TTC549 (cell line): ENCODE data around the gene ZNF90.
"Not testable (repeated sequence)": the region's sequence is repeated elsewhere in the genome, so short reads cannot be mapped to it uniquely, and the experiment has no call there.

Experiments used
- FAIRE-seq: peaks from 2 replicates; lab custom pipeline; 2012; peaks lifted over from hg19 to GRCh38; lab: Jason Lieb, UNC

The ZNF90 gene

DNA sequence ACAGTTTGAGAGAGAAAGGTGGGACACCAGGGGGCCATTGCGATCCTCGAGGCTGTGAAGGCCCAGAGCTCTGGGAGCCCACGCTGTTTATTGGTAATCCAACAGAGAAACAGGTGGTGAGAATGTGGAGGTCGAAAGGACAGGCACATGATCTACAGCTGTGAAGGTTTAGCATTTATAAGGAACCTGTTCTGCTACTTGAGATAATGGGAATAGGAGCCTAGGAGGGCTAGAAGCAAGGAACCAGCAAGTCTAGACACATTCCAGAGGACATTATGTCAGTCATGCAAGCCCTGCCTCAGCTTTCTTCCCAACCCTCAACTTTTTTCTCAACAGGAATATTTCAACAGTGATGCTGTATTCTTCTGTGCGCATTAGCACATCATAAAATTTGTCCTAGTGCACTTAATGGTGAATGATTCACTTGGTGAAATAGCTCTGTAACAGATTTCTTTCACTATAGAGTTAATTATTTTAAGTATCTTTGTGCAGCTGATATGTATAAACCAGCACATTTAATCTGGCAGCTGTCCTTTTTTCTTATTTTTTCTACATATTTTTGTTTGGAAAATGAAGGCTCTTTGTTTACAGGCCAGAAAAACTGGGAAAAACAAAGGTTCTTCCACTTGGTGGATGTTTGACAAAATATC lies 25.4 kb downstream of the ZNF90 start:
- no peak for FAIRE-seq

DNA sequence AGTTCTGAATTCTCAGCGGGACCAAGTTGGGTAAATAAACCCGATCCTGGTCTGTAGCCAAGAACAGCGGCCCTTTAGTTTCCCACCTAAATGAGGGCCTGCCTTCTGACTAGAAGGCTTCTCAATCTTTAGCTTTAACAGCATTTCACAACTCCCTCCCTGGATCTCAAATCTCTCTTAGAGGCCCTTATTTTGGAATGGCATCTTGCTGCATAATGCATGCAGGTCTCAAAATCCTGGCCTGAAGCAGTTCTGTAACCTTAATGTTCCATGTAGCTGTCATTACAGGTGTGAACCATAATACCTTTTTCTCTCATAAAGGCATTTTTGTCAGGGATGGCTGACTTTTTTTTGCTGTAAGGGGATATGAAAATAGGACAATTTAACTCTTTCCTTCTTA lies 29.5 kb downstream of the ZNF90 start:
- no peak for FAIRE-seq

DNA sequence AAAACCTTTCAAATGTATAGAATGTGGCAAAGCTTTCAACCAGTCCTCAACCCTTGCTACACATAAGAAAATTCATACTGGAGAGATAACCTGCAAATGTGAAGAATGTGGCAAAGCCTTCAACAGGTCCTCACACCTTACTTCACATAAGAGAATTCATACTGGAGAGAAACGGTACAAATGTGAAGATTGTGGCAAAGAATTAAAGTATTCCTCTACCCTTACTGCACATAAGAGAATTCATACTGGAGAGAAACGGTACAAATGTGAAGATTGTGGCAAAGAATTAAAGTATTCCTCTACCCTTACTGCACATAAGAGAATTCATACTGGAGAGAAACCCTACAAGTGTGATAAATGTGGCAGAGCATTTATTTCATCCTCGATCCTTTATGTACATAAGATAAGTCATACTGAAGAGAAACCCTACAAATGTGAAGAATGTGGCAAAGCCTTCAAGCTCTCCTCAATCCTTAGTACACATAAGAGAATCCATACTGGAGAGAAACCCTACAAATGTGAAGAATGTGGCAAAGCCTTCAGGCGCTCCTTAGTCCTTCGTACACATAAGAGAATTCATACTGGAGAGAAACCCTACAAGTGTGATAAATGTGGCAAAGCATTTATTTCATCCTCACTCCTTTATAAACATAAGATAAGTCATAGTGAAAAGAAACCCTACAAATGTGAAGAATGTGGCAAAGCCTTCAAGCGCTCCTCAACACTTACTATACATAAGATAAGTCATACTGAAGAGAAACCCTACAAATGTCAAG lies 40.5 kb downstream of the ZNF90 start:
- FAIRE-seq = not testable (repeated sequence)

DNA sequence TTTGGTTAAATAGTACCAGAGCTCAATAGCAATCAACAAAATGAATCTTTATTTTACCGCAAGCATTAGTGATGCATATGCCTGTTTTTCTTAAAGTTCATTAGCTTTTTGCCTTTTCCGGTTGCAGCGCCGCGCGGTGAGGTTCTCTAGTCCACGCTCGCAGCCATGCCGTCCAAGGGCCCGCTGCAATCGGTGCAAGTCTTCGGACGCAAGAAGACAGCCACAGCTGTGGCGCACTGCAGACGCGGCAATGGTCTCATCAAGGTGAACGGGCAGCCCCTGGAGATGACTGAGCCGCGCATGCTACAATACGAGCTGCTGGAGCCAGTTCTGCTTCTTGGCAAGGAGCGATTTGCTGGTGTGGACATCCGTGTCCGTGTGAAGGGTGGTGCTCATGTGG lies 47.1 kb downstream of the ZNF90 start:
- no peak for FAIRE-seq

DNA sequence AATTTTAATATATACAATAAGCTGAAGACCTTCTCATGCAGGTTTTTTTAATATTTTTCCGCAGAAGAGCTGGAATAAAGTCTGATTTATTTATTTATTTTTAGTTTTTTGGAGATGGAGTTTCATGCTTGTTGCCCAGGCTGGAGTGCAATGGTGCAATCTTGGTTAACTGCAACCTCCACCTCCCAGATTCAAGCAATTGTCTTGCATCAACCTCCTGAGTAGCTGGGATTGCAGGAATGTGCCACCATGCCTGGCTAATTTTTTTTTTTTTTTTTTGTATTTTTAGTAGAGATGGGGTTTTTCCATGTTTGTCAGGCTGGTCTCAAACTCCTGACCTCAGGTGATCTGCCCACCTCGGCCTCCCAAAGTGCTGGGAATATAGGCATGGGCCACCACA lies 55.1 kb downstream of the ZNF90 start:
- FAIRE-seq = not testable (repeated sequence)

DNA sequence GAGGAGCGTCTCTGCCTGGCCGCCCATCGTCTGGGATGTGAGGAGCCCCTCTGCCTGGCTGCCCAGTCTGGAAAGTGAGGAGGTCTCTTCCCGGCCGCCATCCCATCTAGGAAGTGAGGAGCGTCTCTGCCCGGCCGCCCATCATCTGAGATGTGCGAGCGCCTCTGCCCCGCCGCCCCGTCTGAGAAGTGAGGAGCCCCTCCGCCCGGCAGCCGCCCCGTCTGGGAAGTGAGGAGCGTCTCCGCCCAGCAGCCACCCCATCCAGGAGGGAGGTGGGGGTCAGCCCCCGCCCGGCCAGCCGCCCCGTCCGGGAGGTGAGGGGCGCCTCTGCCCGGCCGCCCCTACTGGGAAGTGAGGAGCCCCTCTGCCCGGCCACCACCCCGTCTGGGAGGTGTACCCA lies 59.9 kb downstream of the ZNF90 start:
- not testable (repeated sequence) for FAIRE-seq

DNA sequence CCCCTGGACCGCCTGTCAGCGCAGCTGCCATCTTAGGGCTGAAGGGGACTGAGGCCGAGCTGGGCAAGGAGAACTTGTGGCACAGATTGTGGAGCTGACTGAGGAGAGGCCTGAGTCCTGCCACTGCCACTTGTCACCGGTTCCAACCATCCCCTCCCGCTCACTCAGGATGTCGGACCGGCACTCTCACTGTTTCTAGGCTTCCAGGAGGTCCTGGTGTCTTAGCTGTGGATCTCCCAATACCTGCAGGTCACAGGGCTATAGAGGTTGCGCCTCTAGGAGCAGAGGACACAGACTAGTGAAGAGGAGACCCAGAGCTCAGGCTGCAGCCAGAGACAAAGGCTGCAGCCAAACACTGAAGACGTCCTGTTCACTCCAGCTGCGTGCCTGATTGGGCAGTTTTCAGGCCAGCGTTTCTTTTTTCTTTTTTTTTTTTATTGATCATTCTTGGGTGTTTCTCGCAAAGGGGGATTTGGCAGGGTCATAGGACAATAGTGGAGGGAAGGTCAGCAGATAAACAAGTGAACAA lies 73.9 kb downstream of the ZNF90 start:
- FAIRE-seq = no peak

DNA sequence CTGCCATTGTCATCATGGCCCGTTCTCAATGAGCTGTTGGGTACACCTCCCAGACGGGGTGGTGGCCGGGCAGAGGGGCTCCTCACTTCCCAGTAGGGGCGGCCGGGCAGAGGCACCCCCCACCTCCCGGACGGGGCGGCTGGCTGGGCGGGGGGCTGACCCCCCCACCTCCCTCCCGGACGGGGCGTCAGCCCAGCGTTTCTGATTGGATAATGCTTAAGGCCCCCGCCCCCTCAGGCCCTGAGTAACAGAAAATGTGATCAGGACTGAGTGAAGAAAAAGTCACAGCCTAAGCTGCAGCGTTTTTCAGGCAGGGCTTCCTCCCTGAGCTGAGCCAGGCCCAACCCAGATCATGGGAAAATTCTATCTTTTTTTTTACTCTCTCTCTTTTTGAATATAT lies 74.7 kb downstream of the ZNF90 start:
- FAIRE-seq = not testable (repeated sequence)

DNA sequence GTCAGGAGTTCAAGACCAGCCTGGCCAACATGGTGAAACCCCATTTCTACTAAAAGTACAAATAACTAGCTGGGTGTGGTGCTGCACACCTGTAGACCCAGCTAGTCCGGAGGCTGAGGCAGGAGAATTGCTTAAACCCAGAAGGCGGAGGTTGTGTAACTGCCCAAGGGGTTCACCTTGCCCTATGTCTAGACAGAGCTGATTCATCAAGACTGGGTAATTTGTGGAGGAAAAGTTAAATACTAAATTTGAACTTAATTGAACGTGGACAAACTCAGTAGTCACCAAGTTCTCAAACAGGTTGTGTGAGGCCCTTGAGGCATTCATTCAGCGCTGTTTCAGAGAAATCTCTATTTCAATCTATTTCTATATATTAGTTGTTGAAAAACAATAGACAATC lies 75.5 kb downstream of the ZNF90 start:
- FAIRE-seq = no peak

DNA sequence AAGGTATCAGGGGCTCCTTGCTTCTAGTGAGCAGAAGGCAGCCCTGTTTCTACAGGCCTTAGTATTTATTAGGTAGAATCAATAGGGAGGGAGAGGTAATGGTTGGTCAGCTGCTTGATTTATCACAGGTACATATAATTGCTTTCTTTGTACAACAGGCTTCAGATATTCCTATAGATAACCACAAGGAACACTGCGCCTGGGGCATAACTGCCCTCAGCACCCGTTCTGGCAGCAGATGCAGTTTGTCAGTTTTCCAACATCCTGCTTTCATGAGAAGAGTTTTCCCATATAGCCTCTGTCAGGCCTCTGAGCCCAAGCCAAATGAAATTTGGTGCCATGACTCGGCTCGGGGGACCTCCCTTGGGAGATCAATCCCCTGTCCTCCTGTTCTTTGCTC lies 76.8 kb downstream of the ZNF90 start:
- no peak for FAIRE-seq

DNA sequence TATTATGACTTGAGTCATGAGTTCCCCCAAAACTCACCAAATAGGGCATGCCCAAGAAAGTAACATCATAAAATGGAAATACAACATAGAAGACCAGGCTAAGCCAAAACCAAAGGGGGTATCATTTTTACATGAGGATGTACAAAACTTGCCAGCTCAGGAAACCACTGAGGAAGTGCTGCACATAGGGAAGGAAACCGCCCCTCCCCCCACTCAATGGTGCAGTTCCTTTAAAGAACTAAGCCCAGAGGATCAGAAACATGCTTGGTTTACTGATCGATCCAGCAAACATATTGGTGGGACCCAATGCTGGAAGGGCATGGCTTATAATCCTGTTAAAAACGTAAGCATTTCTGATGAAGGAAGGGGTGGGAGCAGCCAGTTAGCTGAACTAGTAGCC lies 85.0 kb downstream of the ZNF90 start:
- FAIRE-seq = no peak

DNA sequence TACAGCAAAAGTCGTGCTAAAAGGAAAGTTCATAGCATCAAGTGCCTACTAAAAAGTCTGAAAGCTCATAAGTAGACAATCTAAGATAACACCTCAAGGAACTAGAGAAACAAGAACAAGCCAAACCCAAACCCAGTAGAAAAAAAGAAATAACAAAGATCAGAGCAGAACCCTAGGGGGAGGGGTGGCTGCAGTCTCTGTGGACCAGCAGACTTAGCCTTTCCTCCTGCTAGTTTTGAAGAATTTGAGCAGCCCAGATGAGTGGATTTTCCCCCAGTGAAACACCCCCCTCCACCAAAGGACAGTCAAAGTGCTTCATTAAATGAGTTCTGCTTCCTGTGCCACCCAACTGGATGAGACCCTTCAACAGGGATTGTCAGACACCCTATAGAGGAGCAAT lies 86.7 kb downstream of the ZNF90 start:
- FAIRE-seq = no peak

DNA sequence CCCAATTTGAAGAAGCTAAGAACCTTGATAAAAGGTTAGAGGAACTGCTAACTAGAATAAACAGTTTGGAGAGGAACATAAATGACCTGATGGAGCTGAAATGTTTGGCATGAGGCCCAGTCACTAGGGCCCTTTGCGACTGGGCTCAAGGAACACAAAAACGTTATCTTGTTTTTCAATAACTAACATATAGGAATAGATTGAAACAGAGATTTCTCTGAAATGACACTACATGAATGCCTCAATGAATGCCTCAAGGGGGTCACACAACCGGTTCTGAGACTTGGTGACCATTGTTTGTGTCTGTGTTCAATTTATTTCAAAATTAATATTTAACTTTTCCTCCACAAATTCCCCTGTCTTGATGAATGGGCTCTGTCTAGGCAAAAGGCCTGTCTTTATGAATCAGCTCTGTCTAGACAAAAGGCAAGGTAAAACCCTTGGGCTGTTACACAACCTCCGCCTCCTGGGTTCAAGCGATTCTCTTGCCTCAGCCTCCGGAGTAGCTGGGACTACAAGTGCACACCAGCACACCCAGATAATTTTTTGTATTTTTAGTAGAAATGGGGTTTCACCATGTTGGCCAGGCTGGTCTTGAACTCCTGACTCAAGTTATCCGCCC lies 88.3 kb downstream of the ZNF90 start:
- no peak for FAIRE-seq

DNA sequence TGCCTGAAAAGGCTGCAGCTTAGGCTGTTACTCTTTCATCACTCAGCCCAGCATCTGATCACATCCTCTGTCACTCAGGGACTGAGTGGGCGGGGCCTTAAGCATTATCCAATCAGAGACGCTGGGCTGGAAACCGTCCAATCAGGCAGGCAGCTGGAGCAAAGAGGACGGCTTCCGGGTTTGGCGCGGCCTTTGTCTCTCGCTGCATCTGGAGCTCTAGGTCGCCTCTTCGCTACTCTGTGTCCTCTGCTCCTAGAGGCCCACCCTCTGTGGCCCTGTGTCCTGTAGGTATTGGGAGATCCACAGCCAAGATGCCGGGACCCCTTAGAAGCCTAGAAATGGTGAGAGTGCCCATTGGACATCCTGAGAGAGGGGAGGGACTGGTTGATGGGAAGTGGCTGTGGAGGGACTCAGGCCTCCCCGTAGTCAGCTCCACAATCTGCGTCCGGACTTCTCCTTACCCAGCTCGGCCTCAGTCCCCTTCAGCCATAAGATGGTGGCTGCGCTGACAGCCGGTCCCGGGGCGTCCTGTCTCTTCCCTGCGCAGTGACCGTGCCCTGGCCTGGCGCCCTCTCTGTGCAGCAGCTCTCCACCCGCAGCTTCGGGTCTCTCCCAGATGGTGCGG lies 89.3 kb downstream of the ZNF90 start, which contains the start of gene ZNF486:
Gene ZNF486 (plus strand): TSS at position 195 of the 625 bp plus-strand sequence. CDS start 117 bp downstream, at position 312.
- FAIRE-seq = no peak

DNA sequence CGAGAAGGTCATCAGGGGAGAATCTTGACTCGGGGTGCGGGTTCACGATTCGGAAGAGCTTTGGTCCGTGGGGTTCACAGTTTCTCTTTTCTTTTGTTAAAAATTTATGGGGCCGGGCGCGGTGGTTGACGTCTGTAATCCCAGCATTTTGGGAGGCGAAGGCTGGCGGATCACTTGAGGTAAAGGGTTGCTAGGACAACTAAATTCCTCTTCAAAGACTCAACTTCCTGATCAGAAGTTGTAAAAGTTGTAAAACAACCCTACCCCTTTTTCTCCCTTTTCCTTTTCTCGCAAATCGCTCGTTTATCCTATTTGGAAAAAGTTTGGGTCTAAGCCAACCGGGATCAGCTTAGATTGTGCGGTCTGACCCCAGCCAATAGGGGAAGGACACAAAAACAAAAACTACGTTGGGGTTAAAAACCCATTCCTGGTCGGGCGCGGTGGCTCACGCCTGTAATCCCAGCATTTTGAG lies 89.9 kb downstream of the ZNF90 start:
- FAIRE-seq = no peak
